ENCODE measurements around the gene OR4X1. TPM values are rescaled to one million over a fixed set of nuclear protein-coding genes. Genes with fewer than 3 reads are reported as not detected.
"Not testable (repeated sequence)": the region's sequence is repeated elsewhere in the genome, so short reads cannot be mapped to it uniquely, and the experiment has no call there.

The OR4X1 gene
- total RNA-seq (not detected), polyA plus RNA-seq (0.05 TPM)
- long read RNA-seq, donor 1, result 0 reads
- long read RNA-seq, donor 2, result 0 reads
- long read RNA-seq, donor 3, result 0 reads
- long read RNA-seq, donor 4, result 0 reads
- long read RNA-seq, donor 5, result 0 reads
- long read RNA-seq, donor 6, result 0 reads
- long read RNA-seq, donor 7, result 0 reads
- long read RNA-seq, donor 8, result 0 reads
- long read RNA-seq, donor 9, result 0 reads
- long read RNA-seq, donor 10, result 0 reads

GRCh38 chr11:48263423-48263911, at the start of gene OR4X1:
TSS of gene OR4X1 (plus strand) at chr11:48263861. CDS start at chr11:48263861, 0 bp downstream.
- no peaks in the 10 kb centered on the region for H3K4me1 ChIP-seq (ENCODE audit: control insufficient read depth in 2 of 2, insufficient read depth in 2 of 2, low read length in 2 of 2)
- DNase-seq (ENCODE audit: low read depth in 6 of 9, low spot score in 9 of 9), result no peak
- no peak within 1 kb of the TSS for H3K27ac ChIP-seq (ENCODE audit: low read depth in 1 of 2, low read length in 1 of 2)
- 38% methylated on average over 3 of the region's 3 CpGs for WGBS
- no peaks in the 10 kb centered on the region for H3K36me3 ChIP-seq (ENCODE audit: control insufficient read depth in 2 of 2, insufficient read depth in 2 of 2, low read length in 1 of 2)
- H3K27me3 ChIP-seq (ENCODE audit: control insufficient read depth in 2 of 2, insufficient read depth in 1 of 2, low read length in 1 of 2), result no peaks in the 10 kb centered on the region
- no peaks in the 10 kb centered on the region for H3K9me3 ChIP-seq (ENCODE audit: control insufficient read depth in 2 of 2, insufficient read depth in 1 of 2, low read length in 1 of 2)
- no peak within 1 kb of the TSS for H3K4me3 ChIP-seq (ENCODE audit: low read length in 2 of 2)

- no peaks in the 10 kb centered on the region for H3K27me3 ChIP-seq (ENCODE audit: control insufficient read depth in 2 of 2, insufficient read depth in 1 of 2, low read length in 1 of 2)
- WGBS, result 79% methylated on average over 2 of the region's 2 CpGs
Measured at GRCh38 chr11:48216510-48216909, 47.2 kb upstream of the OR4X1 start, which contains the start of gene OR4B1. TSS of gene OR4B1 (plus strand) at chr11:48216810. CDS start at chr11:48216810, 0 bp downstream.

GRCh38 chr11:48228761-48229160, 34.9 kb upstream of the OR4X1 start:
- H3K27ac ChIP-seq (ENCODE audit: low read depth in 1 of 2, low read length in 1 of 2), result no peak overlapping the region
- 84% methylated on average over 18 of the region's 18 CpGs for WGBS
- H3K9me3 ChIP-seq (ENCODE audit: control insufficient read depth in 2 of 2, insufficient read depth in 1 of 2, low read length in 1 of 2), result peaks cover 0 to 13% of the 10 kb centered on the region in 2 donors
- H3K36me3 ChIP-seq (ENCODE audit: control insufficient read depth in 2 of 2, insufficient read depth in 2 of 2, low read length in 1 of 2), result no peaks in the 10 kb centered on the region
- H3K4me3 ChIP-seq (ENCODE audit: low read length in 2 of 2), result no peak overlapping the region
- H3K27me3 ChIP-seq (ENCODE audit: control insufficient read depth in 2 of 2, insufficient read depth in 1 of 2, low read length in 1 of 2), result no peaks in the 10 kb centered on the region
- H3K4me1 ChIP-seq (ENCODE audit: control insufficient read depth in 2 of 2, insufficient read depth in 2 of 2, low read length in 2 of 2), result no peaks in the 10 kb centered on the region
- DNase-seq (ENCODE audit: low read depth in 6 of 9, low spot score in 9 of 9), result no peak

More at GRCh38 chr11:48216510-48216909, 47.2 kb upstream of the OR4X1 start, which contains the start of gene OR4B1:
- Histone ChIP-seq H3K4me3 (ENCODE audit: low read length in 2 of 2) (no peak within 1 kb of the TSS), H3K9me3 (ENCODE audit: control insufficient read depth in 2 of 2, insufficient read depth in 1 of 2, low read length in 1 of 2) (no peaks in the 10 kb centered on the region), H3K36me3 (ENCODE audit: control insufficient read depth in 2 of 2, insufficient read depth in 2 of 2, low read length in 1 of 2) (no peaks in the 10 kb centered on the region), H3K27ac (ENCODE audit: low read depth in 1 of 2, low read length in 1 of 2) (no peak within 1 kb of the TSS), H3K4me1 (ENCODE audit: control insufficient read depth in 2 of 2, insufficient read depth in 2 of 2, low read length in 2 of 2) (no peaks in the 10 kb centered on the region)
- DNase-seq (ENCODE audit: low read depth in 6 of 9, low spot score in 9 of 9), result no peak

GRCh38 chr11:48230057-48230456, 33.6 kb upstream of the OR4X1 start:
- WGBS, result 88% methylated on average over 11 of the region's 11 CpGs
- not testable (repeated sequence) for H3K27ac ChIP-seq (ENCODE audit: low read depth in 1 of 2, low read length in 1 of 2); H3K36me3 ChIP-seq (ENCODE audit: control insufficient read depth in 2 of 2, insufficient read depth in 2 of 2, low read length in 1 of 2); H3K27me3 ChIP-seq (ENCODE audit: control insufficient read depth in 2 of 2, insufficient read depth in 1 of 2, low read length in 1 of 2); H3K4me3 ChIP-seq (ENCODE audit: low read length in 2 of 2); H3K4me1 ChIP-seq (ENCODE audit: control insufficient read depth in 2 of 2, insufficient read depth in 2 of 2, low read length in 2 of 2); DNase-seq (ENCODE audit: low read depth in 6 of 9, low spot score in 9 of 9)
- H3K9me3 ChIP-seq (ENCODE audit: control insufficient read depth in 2 of 2, insufficient read depth in 1 of 2, low read length in 1 of 2), result peaks cover 0 to 13% of the 10 kb centered on the region in 2 donors

- no peak for DNase-seq (ENCODE audit: low read depth in 6 of 9, low spot score in 9 of 9)
- no peaks in the 10 kb centered on the region for H3K36me3 ChIP-seq (ENCODE audit: control insufficient read depth in 2 of 2, insufficient read depth in 2 of 2, low read length in 1 of 2)
- no peaks in the 10 kb centered on the region for H3K4me1 ChIP-seq (ENCODE audit: control insufficient read depth in 2 of 2, insufficient read depth in 2 of 2, low read length in 2 of 2)
- no peaks in the 10 kb centered on the region for H3K27me3 ChIP-seq (ENCODE audit: control insufficient read depth in 2 of 2, insufficient read depth in 1 of 2, low read length in 1 of 2)
- H3K4me3 ChIP-seq (ENCODE audit: low read length in 2 of 2), result no peak overlapping the region
- no peak overlapping the region for H3K27ac ChIP-seq (ENCODE audit: low read depth in 1 of 2, low read length in 1 of 2)
- H3K9me3 ChIP-seq (ENCODE audit: control insufficient read depth in 2 of 2, insufficient read depth in 1 of 2, low read length in 1 of 2), result no peaks in the 10 kb centered on the region
- WGBS, result 38% methylated on average over 3 of the region's 3 CpGs
Measured at GRCh38 chr11:48237727-48238126, 25.9 kb upstream of the OR4X1 start.

- H3K36me3 ChIP-seq (ENCODE audit: control insufficient read depth in 2 of 2, insufficient read depth in 2 of 2, low read length in 1 of 2), result no peaks in the 10 kb centered on the region
- H3K27me3 ChIP-seq (ENCODE audit: control insufficient read depth in 2 of 2, insufficient read depth in 1 of 2, low read length in 1 of 2), result no peaks in the 10 kb centered on the region
- no peak for DNase-seq (ENCODE audit: low read depth in 6 of 9, low spot score in 9 of 9)
- no peak overlapping the region for H3K4me3 ChIP-seq (ENCODE audit: low read length in 2 of 2)
- no peaks in the 10 kb centered on the region for H3K9me3 ChIP-seq (ENCODE audit: control insufficient read depth in 2 of 2, insufficient read depth in 1 of 2, low read length in 1 of 2)
- WGBS, result 79% methylated on average over 3 of the region's 3 CpGs
- H3K27ac ChIP-seq (ENCODE audit: low read depth in 1 of 2, low read length in 1 of 2), result no peak overlapping the region
- no peaks in the 10 kb centered on the region for H3K4me1 ChIP-seq (ENCODE audit: control insufficient read depth in 2 of 2, insufficient read depth in 2 of 2, low read length in 2 of 2)
Measured at GRCh38 chr11:48242501-48242900, 21.2 kb upstream of the OR4X1 start.

GRCh38 chr11:48244804-48245203, 18.9 kb upstream of the OR4X1 start, which contains the start of gene OR4X2:
TSS of gene OR4X2 (plus strand) at chr11:48245104. CDS start at chr11:48245104, 0 bp downstream.
- H3K27me3 ChIP-seq (ENCODE audit: control insufficient read depth in 2 of 2, insufficient read depth in 1 of 2, low read length in 1 of 2), result no peaks in the 10 kb centered on the region
- H3K4me3 ChIP-seq (ENCODE audit: low read length in 2 of 2), result no peak within 1 kb of the TSS
- no peak within 1 kb of the TSS for H3K27ac ChIP-seq (ENCODE audit: low read depth in 1 of 2, low read length in 1 of 2)
- no peaks in the 10 kb centered on the region for H3K36me3 ChIP-seq (ENCODE audit: control insufficient read depth in 2 of 2, insufficient read depth in 2 of 2, low read length in 1 of 2)
- DNase-seq (ENCODE audit: low read depth in 6 of 9, low spot score in 9 of 9), result no peak
- H3K4me1 ChIP-seq (ENCODE audit: control insufficient read depth in 2 of 2, insufficient read depth in 2 of 2, low read length in 2 of 2), result no peaks in the 10 kb centered on the region
- H3K9me3 ChIP-seq (ENCODE audit: control insufficient read depth in 2 of 2, insufficient read depth in 1 of 2, low read length in 1 of 2), result no peaks in the 10 kb centered on the region

GRCh38 chr11:48248902-48249301, 14.8 kb upstream of the OR4X1 start:
- no peak for DNase-seq (ENCODE audit: low read depth in 6 of 9, low spot score in 9 of 9)
- H3K9me3 ChIP-seq (ENCODE audit: control insufficient read depth in 2 of 2, insufficient read depth in 1 of 2, low read length in 1 of 2), result no peaks in the 10 kb centered on the region
- H3K27me3 ChIP-seq (ENCODE audit: control insufficient read depth in 2 of 2, insufficient read depth in 1 of 2, low read length in 1 of 2), result no peaks in the 10 kb centered on the region
- H3K27ac ChIP-seq (ENCODE audit: low read depth in 1 of 2, low read length in 1 of 2), result no peak overlapping the region
- no peaks in the 10 kb centered on the region for H3K36me3 ChIP-seq (ENCODE audit: control insufficient read depth in 2 of 2, insufficient read depth in 2 of 2, low read length in 1 of 2)
- no peaks in the 10 kb centered on the region for H3K4me1 ChIP-seq (ENCODE audit: control insufficient read depth in 2 of 2, insufficient read depth in 2 of 2, low read length in 2 of 2)
- WGBS, result 91% methylated on average over 1 of the region's 1 CpG
- H3K4me3 ChIP-seq (ENCODE audit: low read length in 2 of 2), result no peak overlapping the region

- Histone ChIP-seq H3K27ac (ENCODE audit: low read depth in 1 of 2, low read length in 1 of 2) (no peak overlapping the region), H3K4me3 (ENCODE audit: low read length in 2 of 2) (no peak overlapping the region), H3K9me3 (ENCODE audit: control insufficient read depth in 2 of 2, insufficient read depth in 1 of 2, low read length in 1 of 2) (no peaks in the 10 kb centered on the region), H3K4me1 (ENCODE audit: control insufficient read depth in 2 of 2, insufficient read depth in 2 of 2, low read length in 2 of 2) (no peaks in the 10 kb centered on the region), H3K27me3 (ENCODE audit: control insufficient read depth in 2 of 2, insufficient read depth in 1 of 2, low read length in 1 of 2) (no peaks in the 10 kb centered on the region), H3K36me3 (ENCODE audit: control insufficient read depth in 2 of 2, insufficient read depth in 2 of 2, low read length in 1 of 2) (no peaks in the 10 kb centered on the region)
- WGBS, result 86% methylated on average over 2 of the region's 2 CpGs
- DNase-seq (ENCODE audit: low read depth in 6 of 9, low spot score in 9 of 9), result no peak
Measured at GRCh38 chr11:48261600-48261999, 2.1 kb upstream of the OR4X1 start.

Data from thymus (tissue), 14 donors.